ENCODE results near the gene ARFIP1. TPM values are rescaled to one million over a fixed set of nuclear protein-coding genes. Genes with fewer than 3 reads are reported as not detected.

The ARFIP1 gene
- total and polyA plus RNA-seq, 9 of the 15 experiments (the other 6 are each of a cell fraction or from before 2014, with no cell fraction given) = 14.1 to 25.1 (median 20.9) TPM

DNA sequence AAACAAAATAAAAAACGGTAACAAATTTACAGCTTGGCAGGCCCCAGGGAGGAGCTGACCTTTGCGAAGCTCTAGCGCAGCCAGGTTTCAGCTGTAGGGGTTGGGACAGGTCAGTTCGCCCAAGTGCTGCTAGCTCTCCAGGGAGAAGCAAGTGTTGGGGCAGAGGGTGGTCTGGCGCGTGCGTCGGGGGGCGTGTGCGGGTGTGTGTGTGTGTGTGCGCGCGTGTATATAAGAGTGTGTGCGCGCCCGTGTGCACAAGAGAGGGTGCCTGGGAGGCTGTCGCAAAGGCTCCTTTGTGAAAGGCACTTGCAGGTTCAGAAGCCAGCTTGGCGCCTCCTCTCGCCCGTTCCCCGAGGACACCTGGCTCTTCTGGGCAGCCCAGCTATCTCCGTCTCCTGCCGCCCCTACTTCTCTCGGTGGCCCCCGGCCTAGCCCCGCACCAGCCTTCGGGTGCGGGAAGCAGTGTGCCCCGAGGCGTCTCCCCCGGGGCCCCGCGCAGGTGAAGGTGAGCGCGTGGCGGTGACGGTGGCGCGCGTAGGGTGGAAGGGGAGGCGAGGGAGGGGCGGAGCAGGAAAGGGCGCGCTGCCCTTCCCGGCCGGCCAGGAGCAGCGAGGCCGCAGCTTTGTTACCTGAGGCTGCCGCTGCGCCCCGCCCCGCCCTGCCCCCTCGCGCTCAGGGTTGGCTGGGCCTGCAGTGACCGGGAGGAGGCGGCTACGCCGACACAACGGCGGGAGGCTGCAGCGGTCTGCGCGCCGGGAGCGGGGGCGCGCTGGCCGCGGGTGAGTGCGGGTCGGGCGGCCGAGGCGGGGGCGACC lies 156.1 kb downstream of the ARFIP1 start, which contains the start of gene FHDC1 (continued):
- TF ChIP-seq, protein P1, sequence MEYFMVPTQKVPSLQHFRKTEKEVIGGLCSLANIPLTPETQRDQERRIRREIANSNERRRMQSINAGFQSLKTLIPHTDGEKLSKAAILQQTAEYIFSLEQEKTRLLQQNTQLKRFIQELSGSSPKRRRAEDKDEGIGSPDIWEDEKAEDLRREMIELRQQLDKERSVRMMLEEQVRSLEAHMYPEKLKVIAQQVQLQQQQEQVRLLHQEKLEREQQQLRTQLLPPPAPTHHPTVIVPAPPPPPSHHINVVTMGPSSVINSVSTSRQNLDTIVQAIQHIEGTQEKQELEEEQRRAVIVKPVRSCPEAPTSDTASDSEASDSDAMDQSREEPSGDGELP (CRISPR knock-in tag; IDR thresholded peaks at IDR 0.05; ENCODE audit: borderline replicate concordance) = peak; percentile 5; the same call in 1 of the 2 replicates
- TF ChIP-seq RBM14 (IDR thresholded peaks at IDR 0.05; ENCODE audit: borderline replicate concordance, insufficient read depth, low read depth, low read length) (peak; percentile 82; the same call in 1 of the 2 replicates), GATAD2B (IDR thresholded peaks at IDR 0.05; ENCODE audit: borderline replicate concordance) (0 out of 2 replicates have a peak, but pooled peaks have one; percentile 37), ZBTB7A (IDR thresholded peaks at IDR 0.05; ENCODE audit: borderline replicate concordance, control insufficient read depth, low read depth, low read length) (peak; percentile 19; the same call in 1 of the 2 replicates), HMGN3 (IDR thresholded peaks at IDR 0.05; ENCODE audit: borderline replicate concordance, extremely low read depth, insufficient read length, low read depth, low read length) (peak; percentile 16), ZNF274 (IDR thresholded peaks at IDR 0.05; ENCODE audit: borderline replicate concordance, low read depth, low read length) (no peak), CTCF (IDR thresholded peaks at IDR 0.05 in 2 of 3, conservative IDR thresholded peaks at IDR 0.05 in 1 of 3; ENCODE audit: insufficient read depth in 2 of 3, low read depth in 1 of 3, low read length in 3 of 3) (peak in 1 of 3 experiments; percentile 27; a peak in 1 of 6 replicates), GABPB1 (CRISPR knock-in tag; IDR thresholded peaks at IDR 0.05) (peak; percentile 40; the same call in 1 of the 2 replicates), MCM3 (IDR thresholded peaks at IDR 0.05) (no peak), DDX20 (tag; IDR thresholded peaks at IDR 0.05; ENCODE audit: low read depth) (no peak), E2F6 (IDR thresholded peaks at IDR 0.05; ENCODE audit: borderline replicate concordance in 1 of 2, extremely low read depth in 1 of 2, insufficient read depth in 1 of 2, insufficient read length in 1 of 2, low read depth in 1 of 2, low read length in 1 of 2, poor library complexity in 1 of 2, severe bottlenecking in 1 of 2) (peak in 1 of 2 experiments; percentile 70), ZBTB1 (CRISPR knock-in tag; IDR thresholded peaks at IDR 0.05; ENCODE audit: borderline replicate concordance, low read depth) (peak; percentile 44; the same call in 1 of the 2 replicates), RBFOX2 (IDR thresholded peaks at IDR 0.05; ENCODE audit: low read depth, low read length) (peak; percentile 40), RERE (CRISPR knock-in tag; IDR thresholded peaks at IDR 0.05; ENCODE audit: borderline replicate concordance) (no peak), CTBP1 (IDR thresholded peaks at IDR 0.05; ENCODE audit: borderline replicate concordance) (peak; percentile 57; the same call in 1 of the 2 replicates)
